ENCODE measurements around the gene CPT1B. TPM values are rescaled to one million over a fixed set of nuclear protein-coding genes. Genes with fewer than 3 reads are reported as not detected.

CPT1B gene
- total RNA-seq, 1 donor from 2014 or later, result 32.2 TPM

GRCh38 chr22:50527921-50528681 is 50.1 kb downstream of the CPT1B start:
- Mint-ChIP-seq H3K9me3 (no peaks in the 10 kb centered on the region), H3K4me3 (peak overlapping the region; percentile 84), H3K27ac (peak overlapping the region; percentile 90), H3K4me1 (peaks cover 40% of the 10 kb centered on the region), H3K27me3 (no peaks in the 10 kb centered on the region), H3K36me3 (ENCODE audit: low read depth) (peaks cover 25% of the 10 kb centered on the region)
- DNase-seq, result no peak
- ChIA-PET CTCF (interaction anchor here (0.9 to 1.1 kb wide), 4 partner anchors 11 to 36 kb away, joined by 3 to 4 read pairs (median 3); partner anchors contain the start of gene SYCE3), POLR2A (interaction anchor here (0.6 to 13.6 kb wide), 11 partner anchors 17 to 337 kb away, joined by 3 to 946 read pairs (median 43); partner anchors contain the start of genes CHKB, KLHDC7B, LMF2 and NCAPH2)
- ATAC-seq (ENCODE audit: low read depth), result no peak
- TF ChIP-seq CTCF (IDR thresholded peaks at IDR 0.05), result no peak
- intact Hi-C loops (cut with micrococcal nuclease), result loop anchor here (5.0 kb wide), 1 partner anchor 601 kb away; no protein-coding TSS in a partner anchor

- CTCF ChIA-PET, result interaction anchor here (0.6 to 1.1 kb wide), 6 partner anchors 11 to 37 kb away, joined by 3 to 5 read pairs (median 3); partner anchors contain the start of genes LMF2, NCAPH2 and SYCE3
- peak overlapping the region; percentile 84 for H3K4me3 Mint-ChIP-seq
- POLR2A ChIA-PET, result interaction anchor here (0.6 to 13.6 kb wide), 14 partner anchors 7 to 737 kb away, joined by 3 to 946 read pairs (median 26); partner anchors contain the start of genes CHKB, KLHDC7B, LMF2 and NCAPH2
- DNase-seq (no peak), ATAC-seq (ENCODE audit: low read depth) (peak; percentile 6)
- no peaks in the 10 kb centered on the region for H3K27me3 Mint-ChIP-seq
- H3K4me1 Mint-ChIP-seq, result peaks cover 33% of the 10 kb centered on the region
- H3K36me3 Mint-ChIP-seq (ENCODE audit: low read depth), result peaks cover 31% of the 10 kb centered on the region
- no peaks in the 10 kb centered on the region for H3K9me3 Mint-ChIP-seq
- peak overlapping the region; percentile 90 for H3K27ac Mint-ChIP-seq
- TF ChIP-seq CTCF (IDR thresholded peaks at IDR 0.05), result no peak
- intact Hi-C loops (cut with micrococcal nuclease), result loop anchor here (1.0 to 5.0 kb wide), 4 partner anchors 17 to 600 kb away; partner anchors contain the start of gene SYCE3
Measured at GRCh38 chr22:50526834-50527801, 51.1 kb downstream of the CPT1B start.

- ChIA-PET POLR2A (interaction anchor here (0.6 to 13.6 kb wide), 33 partner anchors 8 to 602 kb away, joined by 3 to 946 read pairs (median 5); partner anchors contain the start of genes ADM2, ARSA, CHKB and HDAC10), CTCF (interaction anchor here (0.6 to 2.1 kb wide), 38 partner anchors 8 to 601 kb away, joined by 3 to 46 read pairs (median 5); partner anchors contain the start of genes CHKB, CPT1B, HDAC10 and KLHDC7B)
- TF ChIP-seq CTCF (IDR thresholded peaks at IDR 0.05), result no peak
- no peaks in the 10 kb centered on the region for H3K9me3 Mint-ChIP-seq
- no peaks in the 10 kb centered on the region for H3K27me3 Mint-ChIP-seq
- H3K4me3 Mint-ChIP-seq, result peak overlapping the region; percentile 84
- ATAC-seq (ENCODE audit: low read depth), result peak; percentile 28
- H3K36me3 Mint-ChIP-seq (ENCODE audit: low read depth), result peaks cover 35% of the 10 kb centered on the region
- H3K27ac Mint-ChIP-seq, result peak overlapping the region; percentile 90
- intact Hi-C loops (cut with micrococcal nuclease), result loop anchor here (1.0 to 5.0 kb wide), 4 partner anchors 18 to 599 kb away; partner anchors contain the start of gene SYCE3
- DNase-seq, result peak; percentile 88
- H3K4me1 Mint-ChIP-seq, result peaks cover 33% of the 10 kb centered on the region
Measured at GRCh38 chr22:50526108-50526833, 52.0 kb downstream of the CPT1B start.

GRCh38 chr22:50525858-50526107 is 52.4 kb downstream of the CPT1B start:
- TF ChIP-seq CTCF (IDR thresholded peaks at IDR 0.05), result no peak
- POLR2A ChIA-PET, result interaction anchor here (0.6 to 13.6 kb wide), 37 partner anchors 9 to 601 kb away, joined by 3 to 946 read pairs (median 5); partner anchors contain the start of genes ADM2, ARSA, CHKB and HDAC10
- H3K9me3 Mint-ChIP-seq, result no peaks in the 10 kb centered on the region
- H3K27ac Mint-ChIP-seq, result peak overlapping the region; percentile 59
- peak overlapping the region; percentile 81 for H3K4me3 Mint-ChIP-seq
- no peaks in the 10 kb centered on the region for H3K27me3 Mint-ChIP-seq
- CTCF ChIA-PET, result interaction anchor here (0.7 to 2.1 kb wide), 36 partner anchors 9 to 600 kb away, joined by 3 to 46 read pairs (median 6); partner anchors contain the start of genes CHKB, CPT1B, HDAC10 and KLHDC7B
- H3K36me3 Mint-ChIP-seq (ENCODE audit: low read depth), result peaks cover 38% of the 10 kb centered on the region
- ATAC-seq (ENCODE audit: low read depth), result no peak
- intact Hi-C loops (cut with micrococcal nuclease), result loop anchor here (1.0 to 5.0 kb wide), 10 partner anchors 17 to 598 kb away; partner anchors contain the start of genes CHKB, NCAPH2, SBF1 and SYCE3
- peaks cover 33% of the 10 kb centered on the region for H3K4me1 Mint-ChIP-seq
- no peak for DNase-seq

Measured in activated B cell treated with CpG ODN at 0.5 μM for 24 hours (primary cell).